ENCODE measurements around the gene C11orf21. TPM values are rescaled to one million over a fixed set of nuclear protein-coding genes. Genes with fewer than 3 reads are reported as not detected.

C11orf21 gene
- total and polyA plus RNA-seq, 12 donors: 0.04 to 2.1 (median 0.37) TPM

DNA sequence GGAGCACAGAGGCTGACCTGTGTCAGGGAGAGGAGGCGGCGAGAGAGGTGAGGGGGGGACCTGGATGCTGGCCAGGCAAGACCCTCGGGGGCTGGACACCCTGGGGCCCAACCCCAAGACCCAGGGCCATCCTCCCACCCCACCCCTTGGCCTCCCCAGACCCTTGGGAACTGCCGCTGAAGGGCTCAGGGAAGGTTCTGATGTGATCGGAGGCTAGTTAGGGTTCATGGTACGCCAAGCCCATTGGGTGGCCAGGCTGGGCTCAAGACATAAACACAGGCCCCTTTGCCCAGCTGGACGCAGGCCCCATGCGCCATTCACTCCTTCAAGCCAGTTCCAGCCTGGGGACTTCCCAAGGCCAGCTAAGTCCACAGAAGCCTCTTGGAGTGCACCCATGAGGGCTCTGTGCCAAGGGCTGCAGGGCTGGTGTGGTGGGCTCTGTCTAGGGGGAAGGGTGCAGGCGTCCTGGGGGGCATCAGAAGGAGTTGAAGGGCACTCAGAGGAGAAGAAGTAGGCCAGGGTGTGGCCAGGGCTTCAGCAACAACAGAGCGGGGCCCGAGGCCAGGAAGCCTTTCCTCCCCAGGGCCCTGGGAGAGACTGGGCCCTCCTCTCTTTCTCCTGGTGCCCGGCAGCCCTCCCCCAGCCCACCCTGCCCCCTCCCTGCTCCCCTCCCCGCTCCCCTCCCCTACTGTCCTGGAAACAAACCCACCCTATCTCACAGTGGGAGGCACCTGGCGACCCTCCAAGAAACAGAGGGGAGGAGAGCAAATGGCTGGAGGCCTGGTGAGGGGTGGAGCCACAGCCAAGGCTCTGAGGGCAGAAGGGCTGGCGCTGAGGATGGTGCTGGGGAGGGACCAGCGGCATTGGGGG, 13.0 kb upstream of the C11orf21 start:
- Histone ChIP-seq H3K27me3 (no peaks in the 10 kb centered on the region), H3K36me3 (replicated peaks in 1 of 2) (no peaks in the 10 kb centered on the region), H3K4me1 (replicated peaks in 1 of 2) (peaks cover 9 to 14% of the 10 kb centered on the region in 2 donors), H3K27ac (peak overlapping the region in 2 of 5 donors; percentile 47 to 74), H3K4me3 (no peak overlapping the region), H3K9me3 (replicated peaks in 1 of 3) (no peaks in the 10 kb centered on the region)
- intact Hi-C loops (cut with DNase I): loop anchor here (5.0 to 10.0 kb wide), 2 partner anchors 53 to 210 kb away; no protein-coding TSS in a partner anchor
- peak; percentile 65 to 85 (median 82) for DNase-seq
- TF ChIP-seq, protein P1, sequence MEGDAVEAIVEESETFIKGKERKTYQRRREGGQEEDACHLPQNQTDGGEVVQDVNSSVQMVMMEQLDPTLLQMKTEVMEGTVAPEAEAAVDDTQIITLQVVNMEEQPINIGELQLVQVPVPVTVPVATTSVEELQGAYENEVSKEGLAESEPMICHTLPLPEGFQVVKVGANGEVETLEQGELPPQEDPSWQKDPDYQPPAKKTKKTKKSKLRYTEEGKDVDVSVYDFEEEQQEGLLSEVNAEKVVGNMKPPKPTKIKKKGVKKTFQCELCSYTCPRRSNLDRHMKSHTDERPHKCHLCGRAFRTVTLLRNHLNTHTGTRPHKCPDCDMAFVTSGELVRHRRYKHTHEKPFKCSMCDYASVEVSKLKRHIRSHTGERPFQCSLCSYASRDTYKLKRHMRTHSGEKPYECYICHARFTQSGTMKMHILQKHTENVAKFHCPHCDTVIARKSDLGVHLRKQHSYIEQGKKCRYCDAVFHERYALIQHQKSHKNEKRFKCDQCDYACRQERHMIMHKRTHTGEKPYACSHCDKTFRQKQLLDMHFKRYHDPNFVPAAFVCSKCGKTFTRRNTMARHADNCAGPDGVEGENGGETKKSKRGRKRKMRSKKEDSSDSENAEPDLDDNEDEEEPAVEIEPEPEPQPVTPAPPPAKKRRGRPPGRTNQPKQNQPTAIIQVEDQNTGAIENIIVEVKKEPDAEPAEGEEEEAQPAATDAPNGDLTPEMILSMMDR (IDR thresholded peaks at IDR 0.05): no peak
- TF ChIP-seq POLR2A (IDR thresholded peaks at IDR 0.05): no peak
- 21 to 46% (median 37%) methylated on average over 6 to 16 of the region's 16 CpGs for WGBS, 4 donors

DNA sequence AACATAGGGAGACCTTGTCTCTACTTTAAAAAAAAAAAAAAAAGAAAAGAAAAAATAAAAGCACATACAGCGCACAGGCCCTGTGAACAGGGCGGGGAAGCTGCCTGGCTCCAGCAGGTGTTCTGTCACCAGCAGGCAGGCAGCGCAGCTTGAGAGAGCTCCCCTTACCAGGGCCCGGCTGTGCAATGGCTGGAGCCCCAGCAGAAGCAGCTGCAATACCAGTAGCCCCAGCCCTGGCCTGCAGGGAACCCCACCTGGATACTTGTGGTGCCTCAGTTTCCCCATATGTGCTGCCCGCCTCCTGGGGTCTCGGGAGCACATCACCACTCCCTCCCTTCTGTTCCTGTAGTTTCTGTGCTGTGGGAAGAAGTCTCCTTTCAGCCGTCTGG, 12.4 kb upstream of the C11orf21 start:
- DNase-seq: no peak
- peaks cover 9 to 14% of the 10 kb centered on the region in 2 donors for H3K4me1 ChIP-seq (replicated peaks in 1 of 2)
- H3K36me3 ChIP-seq (replicated peaks in 1 of 2): no peaks in the 10 kb centered on the region
- WGBS, 4 donors: 83 to 92% (median 89%) methylated on average over 5 to 7 of the region's 7 CpGs
- H3K9me3 ChIP-seq (replicated peaks in 1 of 3): no peaks in the 10 kb centered on the region
- no peak overlapping the region for H3K4me3 ChIP-seq
- TF ChIP-seq POLR2A (IDR thresholded peaks at IDR 0.05): no peak
- TF ChIP-seq, protein P1 (IDR thresholded peaks at IDR 0.05): no peak
- intact Hi-C loops (cut with DNase I): loop anchor here (5.0 to 10.0 kb wide), 2 partner anchors 53 to 211 kb away; no protein-coding TSS in a partner anchor
- peak overlapping the region in 2 of 5 donors; percentile 47 to 74 for H3K27ac ChIP-seq
- no peaks in the 10 kb centered on the region for H3K27me3 ChIP-seq

DNA sequence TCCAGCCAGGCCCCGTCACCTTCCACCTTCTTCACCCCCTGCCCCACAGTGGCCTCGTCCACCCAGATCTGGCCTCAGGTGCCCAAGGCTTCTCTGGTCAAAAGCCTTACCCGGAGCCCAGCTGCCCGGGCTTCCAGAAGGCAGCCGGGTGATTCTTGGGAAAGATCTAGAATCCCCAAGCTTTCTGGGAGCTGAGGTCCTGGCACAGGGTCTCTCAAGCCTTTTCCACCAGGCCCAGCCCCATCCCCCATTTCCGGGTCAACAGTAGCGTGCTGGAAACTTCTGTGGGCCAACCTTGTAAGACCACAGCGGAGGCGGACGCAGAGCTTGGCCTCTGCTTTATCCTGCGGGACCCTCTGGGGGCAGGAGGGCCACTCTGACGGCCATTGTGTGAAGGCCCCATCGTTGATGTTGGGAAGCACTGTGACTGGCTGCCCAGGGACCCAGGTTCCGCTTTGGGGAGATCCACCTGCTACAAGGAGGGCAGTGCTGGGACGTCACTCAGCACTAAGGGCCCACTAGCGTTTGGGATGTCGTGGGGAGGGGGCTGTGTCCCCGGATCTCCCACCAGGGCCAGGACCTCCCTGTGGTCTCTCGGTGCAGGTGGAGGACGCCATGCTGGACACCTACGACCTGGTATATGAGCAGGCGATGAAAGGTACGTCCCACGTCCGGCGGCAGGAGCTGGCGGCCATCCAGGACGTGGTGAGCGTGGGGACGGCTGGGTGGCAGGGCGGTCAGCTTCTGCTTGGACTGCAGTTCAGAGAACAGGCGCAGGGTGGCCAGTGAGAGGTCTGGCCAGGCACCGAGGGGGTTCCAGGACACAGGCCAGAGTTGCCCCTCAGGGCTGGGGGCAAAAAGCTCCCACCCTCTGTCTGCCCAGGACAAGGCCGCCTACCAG, 11.6 kb upstream of the C11orf21 start:
- peaks cover 9 to 14% of the 10 kb centered on the region in 2 donors for H3K4me1 ChIP-seq (replicated peaks in 1 of 2)
- H3K27me3 ChIP-seq: no peaks in the 10 kb centered on the region
- H3K4me3 ChIP-seq: no peak overlapping the region
- TF ChIP-seq, protein P1 (IDR thresholded peaks at IDR 0.05): no peak
- no peak for TF ChIP-seq POLR2A (IDR thresholded peaks at IDR 0.05)
- no peaks in the 10 kb centered on the region for H3K9me3 ChIP-seq (replicated peaks in 1 of 3)
- intact Hi-C loops (cut with DNase I): loop anchor here (5.0 to 10.0 kb wide), 2 partner anchors 54 to 212 kb away; no protein-coding TSS in a partner anchor
- no peak overlapping the region for H3K27ac ChIP-seq
- H3K36me3 ChIP-seq (replicated peaks in 1 of 2): no peaks in the 10 kb centered on the region
- 88 to 92% (median 89%) methylated on average over 24 to 34 of the region's 34 CpGs for WGBS, 4 donors
- DNase-seq: no peak

Measured in adrenal gland (tissue), 12 donors.